Muscle layer of duodenum (tissue), 2 donors: ENCODE measurements around the gene MPV17.
"Not testable (repeated sequence)": the region's sequence is repeated elsewhere in the genome, so short reads cannot be mapped to it uniquely, and the experiment has no call there.

Experiments used
- H3K27ac ChIP-seq: one replicate; pipeline ENCODE4 v1.7.0; 2013; ENCODE audit warnings: mild to moderate bottlenecking, low read length
- H3K27me3 ChIP-seq: one replicate; pipeline ENCODE4 v1.7.0; 2013; ENCODE audit warnings: low read depth, mild to moderate bottlenecking, control low read depth, low read length
- H3K36me3 ChIP-seq, 2 donors: one replicate each; pipeline ENCODE4 v1.7.0; 2013; ENCODE audit warnings: low read length in 2 of 2, control low read depth in 1 of 2, mild to moderate bottlenecking in 1 of 2; ENCODE audit not compliant: insufficient read depth in 2 of 2, control insufficient read depth in 1 of 2
- H3K4me1 ChIP-seq, 2 donors: one replicate each; pipeline ENCODE4 v1.7.0; 2013; ENCODE audit warnings: low read length in 2 of 2, mild to moderate bottlenecking in 2 of 2, control low read depth in 1 of 2, moderate library complexity in 1 of 2; ENCODE audit not compliant: insufficient read depth in 2 of 2, control insufficient read depth in 1 of 2
- H3K4me3 ChIP-seq, 2 donors: one replicate each; pipeline ENCODE4 v1.7.0; 2013; ENCODE audit warnings: low read length in 2 of 2, low read depth in 1 of 2, mild to moderate bottlenecking in 1 of 2
- H3K9me3 ChIP-seq, 2 donors: one replicate each; pipeline ENCODE4 v1.7.0; 2013; ENCODE audit warnings: low read length in 2 of 2, control low read depth in 1 of 2, mild to moderate bottlenecking in 1 of 2; ENCODE audit not compliant: control insufficient read depth in 1 of 2
- donor health status: healthy.

MPV17 gene

GRCh38 chr2:27320958-27321543 is 1.8 kb downstream of the MPV17 start:
- no peak overlapping the region for H3K27ac ChIP-seq
- no peak overlapping the region for H3K4me3 ChIP-seq
- no peaks in the 10 kb centered on the region for H3K9me3 ChIP-seq
- no peaks in the 10 kb centered on the region for H3K27me3 ChIP-seq
- peaks cover 3 to 28% of the 10 kb centered on the region in 2 donors for H3K36me3 ChIP-seq
- H3K4me1 ChIP-seq = peaks cover 5 to 14% of the 10 kb centered on the region in 2 donors

- not testable (repeated sequence) for H3K27me3 ChIP-seq, H3K4me3 ChIP-seq, H3K9me3 ChIP-seq, H3K27ac ChIP-seq
- Histone ChIP-seq H3K36me3 (peaks cover 5 to 29% of the 10 kb centered on the region in 2 donors), H3K4me1 (peaks cover 5 to 14% of the 10 kb centered on the region in 2 donors)
These were observed 3.1 kb downstream of the MPV17 start for GRCh38 chr2:27319839-27320238.

- Histone ChIP-seq H3K4me1 (peaks cover under 1% of the 10 kb centered on the region in 2 donors), H3K4me3 (no peak overlapping the region), H3K9me3 (no peaks in the 10 kb centered on the region), H3K27ac (no peak overlapping the region), H3K36me3 (peaks cover 6 to 19% of the 10 kb centered on the region in 2 donors), H3K27me3 (no peaks in the 10 kb centered on the region)
These were observed 6.1 kb downstream of the MPV17 start for GRCh38 chr2:27316655-27317412.

- Histone ChIP-seq H3K27ac (no peak overlapping the region), H3K4me1 (no peaks in the 10 kb centered on the region), H3K9me3 (no peaks in the 10 kb centered on the region), H3K4me3 (no peak overlapping the region), H3K27me3 (no peaks in the 10 kb centered on the region), H3K36me3 (peaks cover 11 to 23% of the 10 kb centered on the region in 2 donors)
These were observed 7.8 kb downstream of the MPV17 start for GRCh38 chr2:27315122-27315521.

- Histone ChIP-seq H3K4me3 (no peak overlapping the region), H3K36me3 (peaks cover 11 to 24% of the 10 kb centered on the region in 2 donors), H3K27me3 (no peaks in the 10 kb centered on the region), H3K9me3 (no peaks in the 10 kb centered on the region), H3K27ac (no peak overlapping the region), H3K4me1 (no peaks in the 10 kb centered on the region)
These were observed 8.2 kb downstream of the MPV17 start for GRCh38 chr2:27314709-27315108.

GRCh38 chr2:27313882-27314645 is 8.8 kb downstream of the MPV17 start:
- Histone ChIP-seq H3K27ac (no peak overlapping the region), H3K4me3 (no peak overlapping the region), H3K36me3 (peaks cover 11 to 29% of the 10 kb centered on the region in 2 donors), H3K4me1 (no peaks in the 10 kb centered on the region), H3K9me3 (no peaks in the 10 kb centered on the region), H3K27me3 (no peaks in the 10 kb centered on the region)

- Histone ChIP-seq H3K36me3 (peaks cover 11 to 29% of the 10 kb centered on the region in 2 donors), H3K9me3 (no peaks in the 10 kb centered on the region), H3K4me1 (peaks cover 0 to 11% of the 10 kb centered on the region in 2 donors), H3K4me3 (no peak overlapping the region), H3K27me3 (peaks cover 11% of the 10 kb centered on the region), H3K27ac (no peak overlapping the region)
These were observed 10.7 kb downstream of the MPV17 start for GRCh38 chr2:27312152-27312551.

- Histone ChIP-seq H3K4me1 (peaks cover 0 to 22% of the 10 kb centered on the region in 2 donors), H3K27ac (no peak overlapping the region), H3K4me3 (no peak overlapping the region), H3K27me3 (peaks cover 31% of the 10 kb centered on the region), H3K9me3 (no peaks in the 10 kb centered on the region), H3K36me3 (peaks cover 6 to 15% of the 10 kb centered on the region in 2 donors)
These were observed 13.2 kb downstream of the MPV17 start for GRCh38 chr2:27309651-27310050.

- Histone ChIP-seq H3K4me3 (peak within 1 kb of the TSS in 1 of 2 donors; percentile 4), H3K27ac (no peak within 1 kb of the TSS), H3K36me3 (peaks cover 6 to 15% of the 10 kb centered on the region in 2 donors), H3K27me3 (peaks cover 32% of the 10 kb centered on the region), H3K9me3 (no peaks in the 10 kb centered on the region), H3K4me1 (peaks cover 0 to 22% of the 10 kb centered on the region in 2 donors)
These were observed 14.5 kb downstream of the MPV17 start, which contains the start of gene UCN for GRCh38 chr2:27308359-27308881. UCN (minus strand) TSS chr2:27308445; CDS start chr2:27307895, 550 bp downstream.

- peaks cover 6 to 15% of the 10 kb centered on the region in 2 donors for H3K36me3 ChIP-seq
- peaks cover 0 to 24% of the 10 kb centered on the region in 2 donors for H3K4me1 ChIP-seq
- H3K4me3 ChIP-seq = peak overlapping the region in 1 of 2 donors; percentile 4
- H3K9me3 ChIP-seq = no peaks in the 10 kb centered on the region
- H3K27ac ChIP-seq = no peak overlapping the region
- H3K27me3 ChIP-seq = peaks cover 32% of the 10 kb centered on the region
These were observed 15.1 kb downstream of the MPV17 start for GRCh38 chr2:27307545-27308358.
